Testis (tissue), 2 donors: ENCODE results near the gene FAM219B.

Experiments used
- CTCF ChIP-seq, 3 experiments: fragments of 450-650 bp in 2 of 3; fragments of 200-600 bp in 1 of 3; sonication (generic) in 1 of 3; IDR thresholded peaks; one replicate each; pipeline ENCODE4 v1.5.1; 2016 to 2019; ENCODE audit warnings: antibody characterized with exemption in 3 of 3, mild to moderate bottlenecking in 2 of 3, moderate library complexity in 1 of 3
- POLR2A ChIP-seq: fragments of 450-650 bp; IDR thresholded peaks from one replicate; pipeline ENCODE4 v1.6.1; 2017; ENCODE audit warnings: antibody characterized with exemption, mild to moderate bottlenecking, moderate library complexity

DNA sequence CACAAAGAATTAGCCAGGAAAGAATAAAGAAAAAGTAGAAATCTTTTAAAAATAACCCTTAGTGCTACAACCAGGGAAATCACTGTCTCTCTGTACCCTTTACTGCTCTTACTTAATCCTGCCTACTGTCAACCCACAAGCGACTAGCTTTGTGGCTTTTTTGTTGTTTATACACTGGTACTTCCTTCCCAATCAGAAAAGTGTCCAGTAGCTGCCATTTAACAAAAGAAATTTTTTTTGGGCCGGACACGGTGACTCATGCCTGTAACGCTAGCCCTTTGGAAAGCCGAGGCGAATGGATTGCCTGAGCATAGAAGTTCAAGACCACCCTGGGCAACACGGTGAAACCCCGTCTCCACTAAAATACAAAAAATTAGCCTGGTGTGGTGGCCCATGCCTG is 13.8 kb upstream of the FAM219B start:
- TF ChIP-seq POLR2A (no peak), CTCF (IDR thresholded peaks at IDR 0.05) (no peak)
